CD4-positive, alpha-beta T cell treated with Interleukin-10 for 1 hour (primary cell): Measurements from ENCODE around the gene PCDHGA7.
A peak's percentile ranks its signal among the peaks of the same experiment; 100 is the strongest.
"Not testable (repeated sequence)": the region's sequence is repeated elsewhere in the genome, so short reads cannot be mapped to it uniquely, and the experiment has no call there.

ENCODE experiments used
- DNase-seq: peaks from one replicate; pipeline ENCODE4 v3.0.0-alpha.2; 2020

PCDHGA7 gene

DNA sequence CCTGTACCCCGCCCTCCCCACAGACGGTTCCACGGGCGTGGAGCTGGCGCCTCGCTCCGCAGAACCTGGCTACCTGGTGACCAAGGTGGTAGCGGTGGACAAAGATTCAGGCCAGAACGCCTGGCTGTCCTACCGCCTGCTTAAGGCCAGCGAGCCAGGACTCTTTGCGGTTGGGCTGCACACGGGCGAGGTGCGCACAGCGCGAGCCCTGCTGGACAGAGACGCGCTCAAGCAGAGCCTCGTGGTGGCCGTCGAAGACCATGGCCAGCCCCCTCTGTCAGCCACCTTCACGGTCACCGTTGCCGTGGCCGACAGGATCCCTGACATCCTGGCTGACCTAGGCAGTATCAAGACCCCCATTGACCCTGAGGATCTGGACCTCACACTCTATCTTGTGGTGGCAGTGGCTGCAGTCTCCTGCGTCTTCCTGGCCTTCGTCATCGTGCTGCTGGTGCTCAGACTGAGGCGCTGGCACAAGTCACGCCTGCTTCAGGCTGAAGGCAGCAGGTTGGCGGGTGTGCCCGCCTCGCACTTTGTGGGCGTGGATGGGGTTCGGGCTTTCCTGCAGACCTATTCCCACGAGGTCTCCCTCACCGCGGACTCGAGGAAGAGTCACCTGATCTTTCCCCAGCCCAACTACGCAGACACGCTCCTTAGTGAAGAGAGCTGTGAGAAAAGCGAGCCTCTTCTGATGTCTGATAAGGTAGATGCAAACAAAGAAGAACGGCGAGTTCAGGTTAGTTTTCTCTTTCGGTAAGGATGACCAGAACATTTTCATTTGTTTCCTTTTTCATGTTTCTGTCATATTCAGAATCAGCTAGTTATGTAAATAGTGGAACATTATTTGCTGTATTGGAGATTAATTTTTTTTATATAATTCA lies 16.3 kb upstream of the PCDHGA7 start:
- no peak for DNase-seq

DNA sequence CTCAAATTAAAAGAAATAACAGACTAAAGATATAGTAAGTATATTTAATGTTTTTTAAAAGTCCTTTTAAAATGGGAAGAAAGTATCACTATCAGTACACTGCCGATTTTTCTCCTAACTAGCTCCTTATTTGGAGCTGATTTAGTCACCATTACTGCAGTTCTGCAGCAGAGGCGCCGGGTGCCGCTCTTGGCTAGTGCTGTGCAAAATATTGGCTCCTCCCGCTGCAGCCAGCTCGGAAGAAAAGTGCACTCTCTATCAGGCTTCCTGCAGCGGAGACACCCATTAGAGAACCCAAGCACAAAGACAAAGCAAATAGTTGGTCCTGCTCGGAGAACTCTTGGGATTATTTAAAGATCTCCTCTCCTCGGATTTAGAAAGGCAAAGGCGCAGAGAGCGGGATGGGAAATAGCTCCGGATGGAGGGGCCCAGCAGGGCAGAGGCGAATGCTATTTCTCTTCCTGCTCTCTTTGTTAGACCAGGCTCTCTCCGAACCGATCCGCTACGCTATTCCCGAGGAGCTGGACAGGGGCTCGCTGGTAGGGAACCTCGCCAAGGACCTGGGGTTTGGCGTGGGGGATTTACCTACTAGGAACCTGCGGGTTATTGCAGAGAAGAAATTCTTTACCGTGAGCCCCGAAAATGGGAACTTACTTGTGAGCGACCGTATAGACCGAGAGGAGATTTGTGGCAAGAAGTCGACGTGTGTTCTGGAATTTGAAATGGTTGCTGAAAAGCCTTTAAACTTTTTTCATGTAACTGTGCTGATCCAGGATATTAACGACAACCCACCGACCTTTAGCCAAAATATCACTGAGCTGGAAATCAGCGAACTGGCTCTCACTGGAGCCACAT lies 12.3 kb upstream of the PCDHGA7 start, which contains the start of gene PCDHGB3:
PCDHGB3 (plus strand) TSS at position 249 of the 855 bp plus-strand sequence; CDS start at position 402, 153 bp downstream.
- peak; percentile 51 for DNase-seq

DNA sequence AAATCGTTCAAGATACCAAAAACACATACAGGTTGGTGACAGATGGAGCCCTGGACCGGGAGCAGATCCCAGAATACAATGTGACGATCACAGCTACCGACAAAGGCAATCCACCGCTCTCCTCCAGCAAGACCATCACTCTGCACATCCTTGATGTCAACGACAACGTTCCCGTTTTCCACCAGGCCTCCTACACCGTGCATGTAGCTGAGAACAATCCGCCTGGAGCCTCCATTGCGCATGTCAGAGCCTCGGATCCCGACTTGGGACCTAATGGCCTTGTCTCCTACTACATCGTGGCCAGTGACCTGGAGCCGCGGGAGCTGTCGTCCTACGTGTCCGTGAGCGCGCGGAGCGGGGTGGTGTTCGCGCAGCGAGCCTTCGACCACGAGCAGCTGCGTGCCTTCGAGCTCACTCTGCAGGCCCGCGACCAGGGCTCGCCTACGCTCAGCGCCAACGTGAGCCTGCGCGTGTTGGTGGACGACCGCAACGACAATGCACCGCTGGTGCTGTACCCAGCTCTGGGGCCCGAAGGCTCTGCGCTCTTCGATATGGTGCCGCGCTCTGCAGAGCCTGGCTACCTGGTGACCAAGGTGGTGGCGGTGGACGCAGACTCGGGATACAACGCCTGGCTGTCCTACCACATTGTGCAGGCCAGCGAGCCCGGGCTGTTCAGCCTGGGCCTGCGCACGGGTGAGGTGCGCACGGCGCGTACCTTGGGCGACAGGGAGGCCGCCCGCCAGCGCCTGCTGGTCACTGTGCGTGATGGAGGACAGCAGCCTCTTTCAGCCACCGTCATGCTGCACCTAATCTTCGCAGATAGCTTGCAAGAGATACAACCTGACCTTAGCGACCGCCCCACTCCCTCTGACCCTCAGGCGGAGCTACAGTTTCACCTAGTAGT lies 10.7 kb upstream of the PCDHGA7 start:
- no peak for DNase-seq

GRCh38 chr5:141373673-141374317 lies 8.7 kb upstream of the PCDHGA7 start, which contains the start of gene PCDHGA6:
Gene PCDHGA6 (plus strand): TSS chr5:141373891. CDS start chr5:141374084, 193 bp downstream.
- peak; percentile 12 for DNase-seq

DNA sequence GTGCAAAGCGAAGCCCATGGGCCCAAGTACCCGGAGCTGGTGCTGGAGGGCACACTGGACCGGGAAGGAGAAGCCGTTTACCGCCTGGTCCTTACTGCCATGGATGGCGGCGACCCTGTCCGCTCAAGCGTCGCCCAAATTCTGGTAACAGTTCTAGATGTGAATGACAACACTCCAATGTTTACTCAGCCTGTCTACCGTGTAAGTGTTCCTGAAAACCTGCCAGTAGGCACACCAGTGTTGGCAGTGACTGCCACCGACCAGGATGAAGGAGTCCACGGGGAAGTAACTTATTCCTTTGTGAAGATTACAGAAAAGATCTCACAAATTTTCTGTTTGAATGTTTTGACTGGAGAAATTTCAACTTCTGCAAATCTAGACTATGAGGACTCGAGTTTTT lies 7.9 kb upstream of the PCDHGA7 start:
- DNase-seq, result no peak

DNA sequence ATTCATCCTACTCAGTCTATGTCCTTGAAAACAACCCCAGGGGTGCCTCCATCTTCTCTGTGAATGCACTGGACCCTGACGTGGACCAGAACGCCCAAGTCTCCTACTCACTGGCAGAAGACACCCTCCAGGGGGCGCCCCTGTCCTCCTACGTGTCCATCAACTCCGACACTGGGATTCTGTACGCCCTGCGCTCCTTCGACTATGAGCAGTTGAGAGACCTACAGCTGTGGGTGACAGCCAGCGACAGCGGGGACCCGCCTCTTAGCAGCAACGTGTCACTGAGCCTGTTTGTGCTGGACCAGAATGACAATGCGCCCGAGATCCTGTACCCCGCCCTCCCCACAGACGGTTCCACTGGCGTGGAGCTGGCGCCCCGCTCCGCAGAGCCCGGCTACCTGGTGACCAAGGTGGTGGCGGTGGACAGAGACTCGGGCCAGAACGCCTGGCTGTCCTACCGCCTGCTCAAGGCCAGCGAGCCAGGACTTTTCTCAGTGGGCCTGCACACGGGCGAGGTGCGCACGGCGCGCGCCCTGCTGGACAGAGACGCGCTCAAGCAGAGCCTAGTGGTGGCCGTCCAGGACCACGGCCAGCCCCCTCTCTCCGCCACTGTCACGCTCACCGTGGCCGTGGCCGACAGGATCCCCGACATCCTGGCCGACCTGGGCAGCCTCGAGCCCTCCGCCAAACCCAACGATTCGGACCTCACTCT lies 6.9 kb upstream of the PCDHGA7 start:
- not testable (repeated sequence) for DNase-seq

DNA sequence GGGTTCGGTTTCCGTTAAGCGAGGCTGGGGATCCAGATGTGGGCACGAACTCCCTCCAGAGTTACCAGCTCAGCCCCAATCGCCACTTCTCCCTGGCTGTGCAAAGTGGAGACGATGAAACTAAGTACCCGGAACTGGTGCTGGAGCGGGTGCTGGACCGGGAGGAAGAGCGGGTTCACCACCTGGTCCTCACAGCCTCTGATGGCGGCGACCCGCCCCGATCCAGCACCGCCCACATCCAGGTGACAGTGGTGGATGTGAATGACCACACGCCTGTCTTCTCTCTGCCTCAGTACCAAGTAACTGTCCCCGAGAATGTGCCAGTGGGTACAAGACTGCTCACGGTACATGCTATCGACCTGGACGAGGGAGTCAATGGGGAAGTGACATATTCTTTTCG lies 803 bp downstream of the PCDHGA7 start:
- no peak for DNase-seq

- no peak for DNase-seq
These were observed 2.1 kb downstream of the PCDHGA7 start for GRCh38 chr5:141384471-141385267.

DNA sequence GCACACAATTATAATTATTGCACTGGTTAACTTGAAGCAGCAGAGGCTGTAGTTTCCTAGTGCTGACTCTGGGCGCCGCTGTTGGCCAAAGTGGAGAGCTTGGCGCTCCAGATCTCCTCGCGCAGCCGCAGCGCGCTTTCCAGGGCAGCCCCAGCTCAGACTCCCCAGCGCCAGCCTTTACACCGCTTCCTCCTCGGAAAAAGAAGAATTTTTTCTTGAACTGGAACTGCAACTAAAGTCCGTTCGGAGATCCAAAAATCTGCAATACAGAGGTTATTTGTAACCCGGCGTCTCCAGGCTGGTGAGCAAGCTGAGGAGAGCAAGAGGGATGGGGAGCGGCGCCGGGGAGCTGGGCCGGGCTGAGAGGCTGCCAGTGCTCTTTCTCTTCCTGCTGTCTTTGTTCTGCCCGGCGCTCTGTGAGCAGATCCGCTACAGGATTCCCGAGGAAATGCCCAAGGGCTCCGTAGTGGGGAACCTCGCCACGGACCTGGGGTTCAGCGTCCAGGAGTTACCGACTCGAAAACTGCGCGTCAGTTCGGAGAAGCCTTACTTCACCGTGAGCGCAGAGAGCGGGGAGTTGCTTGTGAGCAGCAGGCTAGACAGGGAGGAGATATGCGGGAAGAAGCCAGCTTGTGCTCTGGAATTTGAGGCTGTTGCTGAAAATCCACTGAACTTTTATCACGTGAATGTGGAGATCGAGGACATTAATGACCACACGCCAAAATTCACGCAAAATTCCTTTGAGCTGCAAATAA lies 5.2 kb downstream of the PCDHGA7 start, which contains the start of gene PCDHGB4:
PCDHGB4 (plus strand) TSS at position 142 of the 755 bp plus-strand sequence; CDS start at position 329, 187 bp downstream.
- peak; percentile 42 for DNase-seq

GRCh38 chr5:141388661-141389060 lies 6.1 kb downstream of the PCDHGA7 start:
- DNase-seq, result no peak

DNA sequence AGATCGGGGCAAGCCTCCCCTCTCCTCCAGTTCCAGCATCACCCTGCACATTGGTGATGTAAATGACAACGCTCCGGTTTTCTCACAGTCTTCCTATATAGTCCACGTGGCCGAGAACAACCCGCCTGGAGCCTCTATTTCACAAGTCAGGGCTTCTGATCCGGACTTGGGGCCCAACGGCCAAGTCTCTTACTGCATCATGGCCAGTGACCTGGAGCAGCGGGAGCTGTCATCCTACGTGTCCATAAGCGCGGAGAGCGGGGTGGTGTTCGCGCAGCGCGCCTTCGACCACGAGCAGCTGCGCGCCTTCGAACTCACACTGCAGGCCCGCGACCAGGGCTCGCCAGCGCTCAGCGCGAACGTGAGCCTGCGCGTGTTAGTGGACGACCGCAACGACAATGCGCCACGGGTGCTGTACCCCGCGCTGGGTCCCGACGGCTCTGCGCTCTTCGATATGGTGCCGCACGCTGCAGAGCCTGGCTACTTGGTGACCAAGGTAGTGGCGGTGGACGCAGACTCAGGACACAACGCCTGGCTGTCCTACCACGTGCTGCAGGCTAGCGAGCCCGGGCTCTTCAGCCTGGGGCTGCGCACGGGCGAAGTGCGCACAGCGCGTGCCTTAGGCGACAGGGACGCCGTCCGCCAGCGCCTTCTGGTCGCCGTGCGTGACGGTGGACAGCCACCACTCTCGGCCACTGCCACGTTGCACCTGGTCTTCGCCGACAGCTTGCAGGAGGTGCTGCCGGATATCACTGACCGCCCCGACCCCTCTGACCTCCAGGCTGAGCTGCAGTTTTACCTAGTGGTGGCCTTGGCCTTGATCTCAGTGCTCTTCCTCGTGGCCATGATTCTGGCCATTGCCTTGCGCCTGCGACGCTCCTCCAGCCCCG lies 6.9 kb downstream of the PCDHGA7 start:
- DNase-seq, result no peak

GRCh38 chr5:141392429-141393198 lies 10.1 kb downstream of the PCDHGA7 start, which contains the start of gene PCDHGA8:
Gene PCDHGA8 (plus strand): TSS chr5:141392633. CDS start chr5:141392814, 181 bp downstream.
- no peak for DNase-seq

- DNase-seq, result no peak
These were observed 10.7 kb downstream of the PCDHGA7 start for GRCh38 chr5:141393267-141393666.

DNA sequence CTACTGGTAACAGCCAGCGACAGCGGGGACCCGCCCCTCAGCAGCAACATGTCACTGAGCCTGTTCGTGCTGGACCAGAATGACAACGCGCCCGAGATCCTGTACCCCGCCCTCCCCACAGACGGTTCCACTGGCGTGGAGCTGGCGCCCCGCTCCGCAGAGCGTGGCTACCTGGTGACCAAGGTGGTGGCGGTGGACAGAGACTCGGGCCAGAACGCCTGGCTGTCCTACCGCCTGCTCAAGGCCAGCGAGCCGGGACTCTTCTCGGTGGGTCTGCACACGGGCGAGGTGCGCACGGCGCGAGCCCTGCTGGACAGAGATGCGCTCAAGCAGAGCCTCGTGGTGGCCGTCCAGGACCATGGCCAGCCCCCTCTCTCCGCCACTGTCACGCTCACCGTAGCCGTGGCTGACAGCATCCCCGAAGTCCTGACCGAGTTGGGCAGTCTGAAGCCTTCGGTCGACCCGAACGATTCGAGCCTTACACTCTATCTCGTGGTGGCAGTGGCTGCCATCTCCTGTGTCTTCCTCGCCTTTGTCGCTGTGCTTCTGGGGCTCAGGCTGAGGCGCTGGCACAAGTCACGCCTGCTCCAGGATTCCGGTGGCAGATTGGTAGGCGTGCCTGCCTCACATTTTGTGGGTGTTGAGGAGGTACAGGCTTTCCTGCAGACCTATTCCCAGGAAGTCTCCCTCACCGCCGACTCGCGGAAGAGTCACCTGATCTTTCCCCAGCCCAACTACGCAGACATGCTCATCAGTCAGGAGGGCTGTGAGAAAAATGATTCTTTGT lies 12.1 kb downstream of the PCDHGA7 start:
- not testable (repeated sequence) for DNase-seq

DNA sequence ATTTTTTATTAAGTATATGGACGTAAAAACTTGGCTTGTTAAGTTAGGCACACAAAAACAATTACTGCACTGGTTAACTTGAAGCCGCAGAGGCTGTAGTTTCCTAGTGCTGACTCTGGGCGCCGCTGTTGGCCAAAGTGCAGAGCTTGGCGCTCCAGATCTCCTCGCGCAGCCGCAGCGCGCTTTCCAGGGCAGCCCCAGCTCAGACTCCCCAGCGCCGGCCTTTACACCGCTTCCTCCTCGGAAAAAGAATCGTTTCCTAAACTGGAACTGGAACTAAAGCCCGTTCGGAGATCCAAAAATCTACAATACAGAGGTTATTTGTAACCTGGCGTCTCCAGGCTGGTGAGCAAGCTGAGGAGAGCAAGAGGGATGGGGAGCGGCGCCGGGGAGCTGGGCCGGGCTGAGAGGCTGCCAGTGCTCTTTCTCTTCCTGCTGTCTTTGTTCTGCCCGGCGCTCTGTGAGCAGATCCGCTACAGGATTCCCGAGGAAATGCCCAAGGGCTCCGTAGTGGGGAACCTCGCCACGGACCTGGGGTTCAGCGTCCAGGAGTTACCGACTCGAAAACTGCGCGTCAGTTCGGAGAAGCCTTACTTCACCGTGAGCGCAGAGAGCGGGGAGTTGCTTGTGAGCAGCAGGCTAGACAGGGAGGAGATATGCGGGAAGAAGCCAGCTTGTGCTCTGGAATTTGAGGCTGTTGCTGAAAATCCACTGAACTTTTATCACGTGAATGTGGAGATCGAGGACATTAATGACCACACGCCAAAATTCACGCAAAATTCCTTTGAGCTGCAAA lies 15.4 kb downstream of the PCDHGA7 start, which contains the start of gene PCDHGB5:
PCDHGB5 (plus strand) TSS at position 192 of the 796 bp plus-strand sequence; CDS start at position 373, 181 bp downstream.
- DNase-seq, result peak; percentile 44
